HG03097 (cell line): ENCODE data around the gene CYTH4.
"Not testable (repeated sequence)": the region's sequence is repeated elsewhere in the genome, so short reads cannot be mapped to it uniquely, and the experiment has no call there.

ENCODE experiments used
- ATAC-seq: cut with Tn5 transposase; IDR thresholded peaks from one replicate; pipeline ENCODE4 v1.9.1; 2021; ENCODE audit not compliant: unreplicated experiment, low FRiP score

CYTH4 gene

DNA sequence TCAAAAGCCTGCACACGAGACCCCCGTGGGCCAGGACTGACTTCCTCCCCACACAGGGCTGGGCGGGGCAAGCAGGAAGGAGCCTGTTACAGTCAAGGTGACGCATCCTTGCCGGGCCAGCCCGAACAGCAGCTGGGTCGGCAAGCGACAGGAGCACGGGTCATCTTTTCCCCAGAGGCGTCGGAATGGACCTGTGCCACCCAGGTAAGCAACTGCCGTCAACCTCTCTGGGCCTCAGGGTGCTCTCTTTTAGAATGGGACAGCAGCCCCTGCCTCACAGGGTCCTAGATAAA lies at the start of gene CYTH4:
Gene CYTH4 (plus strand): TSS at position 124 of the 293 bp plus-strand sequence. CDS start 62 bp downstream, at position 186.
- ATAC-seq: no peak

DNA sequence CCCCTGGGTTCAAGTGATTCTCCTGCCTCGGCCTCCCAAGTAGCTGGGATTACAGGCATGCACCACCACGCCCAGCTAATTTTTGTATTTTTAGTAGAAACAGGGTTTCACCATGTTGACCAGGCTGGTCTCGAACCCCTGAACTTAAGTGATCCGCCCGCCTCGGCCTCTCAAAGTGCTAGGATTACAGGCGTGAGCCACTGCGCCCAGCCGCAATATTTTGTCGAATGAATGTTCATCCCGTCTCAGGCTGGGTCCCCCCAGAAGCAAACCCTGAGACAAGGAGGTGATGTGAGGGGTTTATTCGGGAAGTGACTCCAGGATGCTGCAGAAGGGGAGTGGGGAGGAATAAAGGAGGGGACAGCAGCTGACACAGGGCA lies 48.9 kb upstream of the CYTH4 start:
- ATAC-seq: not testable (repeated sequence)

DNA sequence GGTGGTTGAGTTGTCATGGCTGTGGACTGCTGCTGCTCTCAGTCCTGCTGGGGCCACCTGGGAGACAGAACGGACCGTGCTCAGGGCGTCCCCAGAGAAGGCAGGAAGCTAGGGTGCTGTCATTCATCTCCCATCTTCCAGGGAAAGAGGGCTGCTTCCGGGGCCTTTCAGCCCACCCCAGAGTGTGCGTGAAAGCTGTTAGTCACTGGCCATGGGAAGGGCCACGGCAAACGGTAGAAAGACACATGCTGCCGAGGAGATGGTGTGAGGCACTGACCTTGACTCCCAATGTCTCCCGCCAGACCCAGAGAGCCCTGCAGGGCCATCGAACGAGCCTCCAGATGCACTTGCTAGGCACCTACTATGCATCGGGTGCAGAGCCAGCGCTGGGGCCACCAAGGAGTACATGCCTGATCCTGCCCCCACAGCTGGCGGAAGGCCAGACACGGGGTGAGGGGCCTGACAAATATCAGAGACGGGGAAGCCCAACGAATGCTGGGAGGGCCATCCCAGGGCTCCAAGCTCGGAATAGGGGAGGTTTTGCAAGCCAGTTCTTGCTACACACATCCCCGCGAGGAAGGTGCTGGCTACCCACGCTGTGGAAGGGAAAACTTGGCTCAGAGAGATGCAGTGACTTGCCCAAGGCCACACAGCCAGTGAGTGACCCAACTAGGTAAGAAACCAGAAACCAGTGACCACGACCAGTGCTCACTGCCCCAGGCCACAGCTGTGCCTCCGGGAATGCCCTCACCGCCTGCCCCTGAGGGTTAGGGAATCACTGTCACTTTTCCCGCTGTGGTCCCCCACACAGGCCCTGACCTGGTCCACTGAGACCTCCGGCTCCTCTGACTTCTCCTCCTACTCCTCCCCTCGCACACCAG lies 48.3 kb upstream of the CYTH4 start:
- no peak for ATAC-seq

- no peak for ATAC-seq
Observed at GRCh38 chr22:37234736-37235711, 47.3 kb upstream of the CYTH4 start.

DNA sequence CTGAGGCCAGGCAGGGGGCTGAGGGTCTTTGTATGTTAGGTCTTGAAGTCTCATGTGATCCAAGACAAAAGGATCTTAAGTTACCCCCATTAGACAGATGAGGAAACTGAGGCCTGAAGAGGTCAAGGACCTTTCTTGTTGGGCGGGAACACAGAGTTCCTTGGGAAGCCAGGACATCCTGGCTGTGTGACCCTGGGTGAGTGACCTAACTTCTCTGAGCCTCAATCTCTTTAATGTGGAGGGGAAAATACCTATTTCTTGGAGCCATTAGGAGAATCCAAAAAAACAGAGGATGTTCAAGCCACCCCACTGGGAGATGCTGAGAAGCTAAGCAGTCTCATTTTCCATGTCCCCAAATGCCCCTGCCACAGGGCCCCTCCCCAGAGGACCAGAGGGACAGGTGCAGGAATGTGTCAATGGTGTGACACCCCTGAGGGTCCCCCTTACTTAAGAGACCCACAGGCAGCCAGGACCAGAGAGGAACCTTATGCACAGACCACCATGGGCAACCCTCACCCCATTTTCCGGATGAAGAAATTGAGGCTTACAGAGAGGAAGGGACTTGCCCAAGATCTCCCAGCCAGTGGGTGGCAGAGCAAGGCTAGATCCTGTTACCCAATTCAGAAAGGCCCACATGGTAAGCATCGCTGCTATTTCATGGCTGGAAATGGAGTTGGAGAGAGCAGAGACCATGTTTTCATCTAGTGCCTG lies 46.3 kb upstream of the CYTH4 start:
- no peak for ATAC-seq

- ATAC-seq: no peak
Observed at GRCh38 chr22:37237371-37238268, 44.7 kb upstream of the CYTH4 start.

DNA sequence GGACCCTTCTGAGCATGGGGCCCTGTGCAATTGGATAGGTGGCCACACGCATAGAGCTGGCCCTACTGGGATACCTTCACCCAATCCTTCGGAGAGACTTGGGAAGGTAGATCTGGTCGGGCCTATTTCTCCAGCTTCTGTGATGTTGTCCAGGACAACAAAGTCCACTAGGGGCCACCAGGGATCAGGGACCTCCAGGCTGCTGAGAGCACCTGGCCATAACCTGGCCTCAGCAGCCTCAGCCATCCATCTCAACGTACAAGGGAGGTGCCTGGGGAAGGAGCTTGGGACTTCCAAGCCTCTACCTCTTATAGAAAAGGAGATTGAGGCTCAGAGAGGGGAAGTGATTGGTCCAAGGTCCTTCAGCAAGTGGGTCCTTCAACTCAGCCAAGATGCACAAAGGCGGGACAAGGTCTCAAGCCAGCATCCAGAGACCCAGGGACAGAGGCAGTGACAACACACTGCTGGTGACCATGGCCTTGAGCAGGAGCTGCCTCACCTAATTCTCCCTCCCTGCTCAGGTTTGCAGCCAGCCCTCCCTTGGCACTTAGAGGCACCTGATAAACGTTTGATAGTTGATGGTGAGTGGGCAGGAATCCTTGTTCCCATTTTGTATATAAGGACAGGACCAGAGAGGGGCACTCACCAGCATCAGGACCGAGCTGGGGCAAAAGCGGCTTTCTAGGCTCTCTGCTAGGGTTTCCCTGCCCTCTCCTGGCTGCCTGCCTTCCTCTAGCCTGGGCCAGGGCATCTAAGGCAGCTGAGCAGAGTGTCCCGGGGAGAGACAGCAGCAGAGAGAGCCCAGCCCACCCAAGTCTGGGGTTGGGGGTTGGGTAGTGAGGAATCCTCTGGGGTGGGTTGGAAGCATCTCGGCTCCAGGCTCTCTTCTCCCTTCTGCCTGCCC lies 42.7 kb upstream of the CYTH4 start:
- ATAC-seq: no peak

DNA sequence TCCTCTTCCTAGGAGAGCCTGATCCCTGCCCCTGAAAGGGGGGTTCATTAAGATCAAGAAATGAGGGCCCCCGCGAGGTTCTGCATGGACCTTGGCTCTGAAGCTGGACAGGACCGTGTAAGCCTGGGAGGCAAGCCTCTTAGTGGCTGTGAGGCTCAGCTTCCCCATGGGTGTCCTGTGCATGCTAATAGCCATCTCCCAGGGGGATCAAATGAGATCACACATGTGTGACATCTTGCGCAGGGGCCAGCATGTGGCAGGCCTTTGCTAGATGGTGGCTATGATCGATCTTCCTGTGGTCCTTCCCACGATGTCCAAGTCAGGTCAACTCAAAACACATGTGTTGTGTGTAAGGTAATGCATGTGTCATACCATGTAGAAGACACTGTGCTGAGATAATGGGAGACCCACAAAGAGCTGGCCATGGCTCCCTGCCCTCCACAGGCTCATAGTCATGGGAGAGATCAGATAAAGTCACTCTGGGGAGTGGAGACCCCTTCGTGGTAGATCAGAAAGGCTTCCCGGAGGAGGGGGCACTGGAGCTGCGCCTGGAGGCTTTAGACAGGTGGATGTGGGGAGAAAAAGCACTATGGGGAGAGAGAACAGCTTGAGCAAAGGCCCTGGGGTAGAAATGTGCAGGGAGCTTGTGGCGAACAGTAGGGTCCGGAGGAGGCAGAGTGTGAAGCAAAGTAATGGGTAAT lies 41.9 kb upstream of the CYTH4 start:
- no peak for ATAC-seq

DNA sequence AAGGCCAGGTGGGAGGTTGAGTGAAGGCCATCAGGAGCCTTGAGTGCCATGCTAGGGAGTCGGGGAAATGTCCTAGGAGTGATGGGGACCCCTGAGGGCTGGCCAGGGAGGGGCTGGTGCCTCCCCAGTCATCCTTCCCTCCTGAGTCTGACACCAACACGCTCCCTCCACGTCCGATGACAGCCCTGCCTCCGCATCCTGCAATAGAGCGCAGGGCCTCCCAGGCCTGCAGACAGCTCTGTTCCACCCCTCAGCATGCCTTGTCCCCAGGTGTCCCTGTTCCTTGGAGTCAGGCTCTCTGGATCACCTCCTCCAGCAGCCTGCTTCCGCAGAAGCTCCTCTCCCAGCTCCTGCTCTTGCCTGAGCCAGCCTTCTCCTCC lies 41.4 kb upstream of the CYTH4 start:
- ATAC-seq: no peak

- ATAC-seq: no peak
Observed at GRCh38 chr22:37241351-37242142, 40.8 kb upstream of the CYTH4 start.

GRCh38 chr22:37242395-37242918 lies 39.9 kb upstream of the CYTH4 start:
- ATAC-seq: peak; percentile 54

DNA sequence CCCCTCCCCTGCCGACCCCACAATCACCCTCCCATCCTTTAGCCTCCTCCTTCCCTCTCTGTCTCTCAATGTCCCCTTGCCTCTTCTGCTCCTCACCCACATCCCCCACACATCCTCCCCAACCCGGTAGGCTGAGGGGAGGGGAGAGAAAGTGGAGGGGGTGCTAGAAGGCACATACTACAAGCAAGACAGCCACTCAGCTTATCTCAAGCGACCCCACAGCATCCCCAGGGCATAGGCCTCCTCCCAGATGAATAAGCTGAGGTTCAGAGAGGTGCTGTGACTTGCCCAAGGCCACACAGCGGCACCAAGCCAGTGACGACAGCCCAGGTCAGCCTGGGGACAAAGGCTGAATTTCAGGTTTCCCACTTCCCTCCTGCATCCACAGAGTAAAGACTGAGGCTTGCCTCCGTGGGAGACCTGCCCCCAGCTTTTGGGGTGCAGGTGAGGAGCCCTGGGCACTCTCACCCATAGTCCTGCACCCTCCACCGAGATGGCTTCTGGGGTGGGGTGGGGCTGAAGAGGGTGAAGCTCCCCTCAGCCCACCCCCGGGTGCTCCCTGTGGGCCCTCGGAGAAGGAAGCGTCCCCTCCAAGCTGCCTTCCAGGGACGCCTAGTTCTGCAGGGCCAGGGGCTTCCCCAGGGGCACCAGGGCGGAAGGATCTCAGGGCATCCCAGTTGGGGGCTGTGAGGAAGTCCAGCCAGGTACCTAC lies 38.8 kb upstream of the CYTH4 start:
- ATAC-seq: no peak

- ATAC-seq: peak; percentile 52
Observed at GRCh38 chr22:37244114-37244921, 38.0 kb upstream of the CYTH4 start, which contains the start of gene RAC2. TSS of gene RAC2 (minus strand) at chr22:37244269. CDS start at chr22:37244148, 121 bp downstream.

- ATAC-seq: peak; percentile 28
Observed at GRCh38 chr22:37244922-37245722, 37.2 kb upstream of the CYTH4 start.

- ATAC-seq: no peak
Observed at GRCh38 chr22:37245740-37246139, 36.6 kb upstream of the CYTH4 start.
